Esophagus muscularis mucosa (tissue), 4 donors: ENCODE measurements around the gene SYF2.

ENCODE experiments used
- EP300 ChIP-seq: sonication (generic); formaldehyde crosslinking; IDR thresholded peaks from one replicate; pipeline ENCODE4 v1.6.1; 2017; ENCODE audit warnings: antibody characterized with exemption
- POLR2A ChIP-seq: fragments of 450-650 bp; IDR thresholded peaks from one replicate; pipeline ENCODE4 v1.6.1; 2017; ENCODE audit warnings: antibody characterized with exemption, moderate library complexity, mild to moderate bottlenecking, low read depth
- POLR2AphosphoS5 ChIP-seq, 2 donors: sonication (generic); formaldehyde crosslinking; IDR thresholded peaks; one replicate each; pipeline ENCODE4 v1.6.1; 2017; ENCODE audit warnings: antibody characterized with exemption in 2 of 2
- TF ChIP-seq, protein P1 (sequence below), 3 experiments: fragments of 200-600 bp in 2 of 3; fragments of 450-650 bp in 1 of 3; sonication (generic) in 2 of 3; IDR thresholded peaks; one replicate each; pipeline ENCODE4 v1.5.1; 2017 to 2019; ENCODE audit warnings: antibody characterized with exemption in 3 of 3, mild to moderate bottlenecking in 2 of 3, moderate library complexity in 1 of 3

- TF ChIP-seq, protein P1, sequence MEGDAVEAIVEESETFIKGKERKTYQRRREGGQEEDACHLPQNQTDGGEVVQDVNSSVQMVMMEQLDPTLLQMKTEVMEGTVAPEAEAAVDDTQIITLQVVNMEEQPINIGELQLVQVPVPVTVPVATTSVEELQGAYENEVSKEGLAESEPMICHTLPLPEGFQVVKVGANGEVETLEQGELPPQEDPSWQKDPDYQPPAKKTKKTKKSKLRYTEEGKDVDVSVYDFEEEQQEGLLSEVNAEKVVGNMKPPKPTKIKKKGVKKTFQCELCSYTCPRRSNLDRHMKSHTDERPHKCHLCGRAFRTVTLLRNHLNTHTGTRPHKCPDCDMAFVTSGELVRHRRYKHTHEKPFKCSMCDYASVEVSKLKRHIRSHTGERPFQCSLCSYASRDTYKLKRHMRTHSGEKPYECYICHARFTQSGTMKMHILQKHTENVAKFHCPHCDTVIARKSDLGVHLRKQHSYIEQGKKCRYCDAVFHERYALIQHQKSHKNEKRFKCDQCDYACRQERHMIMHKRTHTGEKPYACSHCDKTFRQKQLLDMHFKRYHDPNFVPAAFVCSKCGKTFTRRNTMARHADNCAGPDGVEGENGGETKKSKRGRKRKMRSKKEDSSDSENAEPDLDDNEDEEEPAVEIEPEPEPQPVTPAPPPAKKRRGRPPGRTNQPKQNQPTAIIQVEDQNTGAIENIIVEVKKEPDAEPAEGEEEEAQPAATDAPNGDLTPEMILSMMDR (IDR thresholded peaks at IDR 0.05) = no peak
- no peak for TF ChIP-seq POLR2A
- no peak for TF ChIP-seq POLR2AphosphoS5 (IDR thresholded peaks at IDR 0.05)
- TF ChIP-seq EP300 = no peak
Observed at GRCh38 chr1:25206201-25206600, 26.1 kb downstream of the SYF2 start.
